GM12892 (cell line): ENCODE data around the gene DENND1A.

Experiments used
- POLR2A ChIP-seq: IDR thresholded peaks from 2 replicates; pipeline ENCODE4 v1.6.1; 2011; ENCODE audit warnings: low read depth, low read length, control low read depth
- POLR2AphosphoS5 ChIP-seq: IDR thresholded peaks from 2 replicates; pipeline ENCODE4 v1.6.1; 2011; ENCODE audit warnings: low read depth, low read length, control low read depth
- TAF1 ChIP-seq: IDR thresholded peaks from 2 replicates; pipeline ENCODE4 v1.6.1; 2011; ENCODE audit warnings: low read depth, mild to moderate bottlenecking, control low read depth, low read length, borderline replicate concordance

GRCh38 chr9:123816817-123817472 is 113.0 kb downstream of the DENND1A start:
- TF ChIP-seq POLR2A = no peak
- TF ChIP-seq POLR2AphosphoS5 = no peak
- no peak for TF ChIP-seq TAF1
